Measurements from ENCODE around the gene CRNKL1. TPM values are rescaled to one million over a fixed set of nuclear protein-coding genes. Genes with fewer than 3 reads are reported as not detected.

CRNKL1 gene
- total and polyA plus RNA-seq, 2 donors (not counting 3 experiments of a cell fraction or from before 2014, with no cell fraction given) = 4.9 to 22.3 TPM

GRCh38 chr20:19993958-19994669 lies 58.2 kb downstream of the CRNKL1 start:
- DNase-seq (ENCODE audit: low read depth, low spot score) (peak; percentile 62), FAIRE-seq (peak; percentile 8)
- BruUV-seq (replicated peaks) = no TSS peak
- Histone ChIP-seq H2AFZ (ENCODE audit: low read depth, low read length) (no peak overlapping the region), H3K4me3 (replicated peaks in 1 of 3; ENCODE audit: insufficient read depth in 1 of 3, low read depth in 1 of 3, low read length in 3 of 3) (no peak overlapping the region), H3K4me2 (ENCODE audit: insufficient read depth, low read length) (peak overlapping the region; percentile 59), H3K9ac (replicated peaks; ENCODE audit: extremely low read depth, insufficient read depth, low read length) (peak overlapping the region; percentile 85), H3K9me3 (replicated peaks; ENCODE audit: control insufficient read depth, insufficient read depth, low read length) (no peaks in the 10 kb centered on the region), H4K20me1 (replicated peaks; ENCODE audit: control insufficient read depth, extremely low read depth, insufficient read depth, low read length) (no peaks in the 10 kb centered on the region), H3K27me3 (ENCODE audit: control insufficient read depth in 2 of 2, insufficient read depth in 2 of 2, low read length in 2 of 2) (no peaks in the 10 kb centered on the region), H3K4me1 (ENCODE audit: control insufficient read depth, extremely low read depth, insufficient read depth, low read length) (peaks cover 48% of the 10 kb centered on the region), H3K79me2 (ENCODE audit: control insufficient read depth, insufficient read depth, low read length) (peaks cover 13% of the 10 kb centered on the region), H3K9me1 (replicated peaks; ENCODE audit: control insufficient read depth, extremely low read depth, insufficient read depth, low read length) (no peaks in the 10 kb centered on the region), H3K27ac (ENCODE audit: insufficient read depth, low read depth, low read length) (peak overlapping the region; percentile 95), H3K36me3 (ENCODE audit: control insufficient read depth in 2 of 2, extremely low read depth in 1 of 2, insufficient read depth in 2 of 2, low read length in 2 of 2) (peaks cover 6 to 20% of the 10 kb centered on the region in 2 experiments)
- peak; percentile 51 for TF ChIP-seq FOS (IDR thresholded peaks at IDR 0.05; ENCODE audit: borderline replicate concordance, insufficient read depth, low read length)
- TF ChIP-seq CTCF (IDR thresholded peaks at IDR 0.05; ENCODE audit: extremely low read depth in 1 of 2, insufficient read depth in 1 of 2, low read depth in 1 of 2, low read length in 2 of 2) = no peak
- peak; percentile 13 for TF ChIP-seq JUN (IDR thresholded peaks at IDR 0.05; ENCODE audit: borderline replicate concordance, insufficient read depth, insufficient read length, low read depth)
- ChIA-PET POLR2A (interaction anchor here (0.7 to 2.0 kb wide), 3 partner anchors 62 to 208 kb away, joined by 4 to 7 read pairs (median 4); no protein-coding TSS in a partner anchor), CTCF (interaction anchor here (0.7 to 3.6 kb wide), 24 partner anchors 10 to 300 kb away, joined by 3 to 60 read pairs (median 4); partner anchors contain the start of genes CFAP61, CRNKL1 and RIN2)
- dilution Hi-C loops (cut with MboI; ENCODE audit: extremely low pct_ligation_motif_present, low sequenced_read_pairs) = loop anchor here (25.0 kb wide), 1 partner anchor 182 kb away; no protein-coding TSS in a partner anchor
- intact Hi-C loops (cut with micrococcal nuclease) = loop anchor here (1.0 kb wide), 6 partner anchors 17 to 177 kb away; no protein-coding TSS in a partner anchor

All from endothelial cell of umbilical vein (primary cell).